Bone marrow (tissue), 2 donors: ENCODE data around the gene CD247.

ENCODE experiments used
- DNase-seq, 2 donors: peaks; one replicate each; lab custom pipeline; 2025; lab: John Stamatoyannopoulos, UW

The CD247 gene

DNA sequence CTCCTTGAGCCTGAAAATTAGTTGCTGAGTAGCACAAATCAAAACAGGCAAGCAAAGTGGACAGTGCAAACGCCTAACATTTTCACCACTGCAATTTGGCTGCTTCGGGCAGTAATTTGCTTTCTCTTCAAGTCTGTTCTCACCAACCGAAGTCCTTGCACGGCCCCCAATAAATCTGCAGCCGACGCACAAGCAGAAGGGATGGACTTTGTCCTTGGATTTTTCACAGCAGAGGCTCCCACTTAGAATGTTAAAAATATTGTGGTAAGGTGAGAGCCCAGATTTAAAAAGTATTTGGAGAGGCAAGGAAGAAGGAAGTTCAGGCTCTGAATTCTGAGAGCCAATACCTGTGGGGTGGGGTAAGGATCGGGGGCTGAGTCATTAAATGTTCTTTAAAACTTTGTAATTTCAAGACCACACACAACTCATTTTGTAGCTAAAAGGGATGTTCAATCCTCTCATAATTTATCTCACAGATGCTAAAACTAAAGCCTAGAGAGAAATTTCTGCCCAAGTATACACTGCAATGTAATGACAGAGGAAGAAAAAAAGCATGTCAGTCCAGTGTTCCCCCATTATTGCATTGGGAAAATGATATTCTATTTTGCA is 6.2 kb downstream of the CD247 start:
- no peak for DNase-seq

DNA sequence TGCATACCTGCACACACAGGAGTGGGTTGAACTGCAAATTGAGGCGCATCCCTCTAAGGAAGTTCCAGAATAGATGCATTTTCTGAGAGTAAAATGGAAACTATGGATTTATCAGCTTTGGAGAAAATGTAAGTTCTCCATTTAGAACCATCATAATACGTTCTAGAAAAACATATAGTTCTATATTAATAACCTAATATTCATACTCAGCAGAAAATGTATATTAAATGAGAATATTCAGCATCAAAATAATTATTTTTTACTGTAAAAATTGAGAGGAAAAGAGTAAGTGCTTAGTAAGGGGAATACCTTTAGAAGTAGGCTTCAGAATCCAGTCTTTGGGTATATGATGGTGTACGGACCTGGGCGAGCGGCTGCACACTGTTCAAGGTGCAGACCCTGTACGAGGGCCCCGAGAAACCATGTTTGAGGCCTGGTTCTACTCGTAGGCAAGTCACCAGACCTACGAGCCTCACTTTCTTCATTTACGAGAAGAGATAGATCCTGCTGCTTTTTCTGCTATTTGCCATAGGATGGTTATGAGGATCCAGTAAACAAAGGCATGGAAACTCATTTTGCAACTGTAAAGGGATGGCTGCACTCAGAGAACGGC is 6.8 kb downstream of the CD247 start:
- no peak for DNase-seq

DNA sequence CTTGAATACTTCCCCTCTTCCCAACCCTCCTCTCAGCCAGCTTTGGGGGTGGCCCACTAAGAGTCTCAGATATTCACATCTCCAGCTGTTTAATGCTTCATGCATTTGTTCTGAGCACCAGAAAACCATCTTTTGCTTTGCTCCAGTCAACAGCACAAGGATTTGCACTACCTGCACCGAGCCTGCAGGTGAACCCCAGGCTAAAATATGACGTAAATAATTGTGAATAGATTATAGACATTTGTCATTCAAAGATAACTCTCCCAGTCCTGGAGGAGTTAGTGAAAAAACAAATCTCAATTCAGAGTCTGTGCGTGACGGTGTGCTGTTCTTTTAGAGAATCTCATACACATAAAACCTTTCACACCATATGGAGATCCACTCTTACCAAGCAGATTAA is 7.4 kb downstream of the CD247 start:
- DNase-seq = no peak

DNA sequence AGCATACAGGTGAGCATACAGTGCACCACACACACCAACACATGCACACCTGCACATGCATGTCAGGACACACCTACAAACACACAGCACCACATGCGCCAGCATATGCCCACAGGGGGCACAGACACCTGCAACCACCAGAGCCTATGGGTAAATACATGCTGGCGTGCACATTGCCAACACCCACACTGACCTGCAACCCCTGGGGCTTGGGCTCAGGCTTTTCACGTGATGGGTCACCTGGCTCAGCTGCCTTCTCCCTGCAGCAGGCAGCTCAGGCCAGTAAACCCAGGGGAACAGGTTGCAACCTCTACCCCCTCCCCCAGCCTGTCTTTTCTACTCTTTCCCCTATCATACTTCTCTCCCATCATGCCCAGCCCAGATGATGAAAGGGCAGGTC is 8.1 kb downstream of the CD247 start:
- DNase-seq = no peak

DNA sequence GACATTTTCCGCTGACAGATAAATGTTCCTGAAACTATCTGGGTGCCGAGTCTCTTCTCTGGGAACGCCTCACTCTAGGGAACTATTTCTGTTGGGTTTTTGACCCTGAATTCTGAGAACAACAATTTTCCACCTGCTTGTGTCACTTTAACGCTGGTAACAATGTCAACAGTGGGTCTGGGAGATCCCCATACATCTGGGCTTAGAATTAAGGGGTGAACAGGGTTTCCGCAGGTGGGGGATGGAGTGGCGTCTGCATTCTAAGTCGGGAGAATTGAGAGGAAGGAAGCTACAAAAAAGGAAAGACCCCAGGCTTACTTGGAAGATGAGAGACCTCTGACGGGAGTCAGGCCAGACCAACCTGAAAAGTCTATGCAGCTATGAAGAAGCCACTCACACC is 8.7 kb downstream of the CD247 start:
- no peak for DNase-seq

DNA sequence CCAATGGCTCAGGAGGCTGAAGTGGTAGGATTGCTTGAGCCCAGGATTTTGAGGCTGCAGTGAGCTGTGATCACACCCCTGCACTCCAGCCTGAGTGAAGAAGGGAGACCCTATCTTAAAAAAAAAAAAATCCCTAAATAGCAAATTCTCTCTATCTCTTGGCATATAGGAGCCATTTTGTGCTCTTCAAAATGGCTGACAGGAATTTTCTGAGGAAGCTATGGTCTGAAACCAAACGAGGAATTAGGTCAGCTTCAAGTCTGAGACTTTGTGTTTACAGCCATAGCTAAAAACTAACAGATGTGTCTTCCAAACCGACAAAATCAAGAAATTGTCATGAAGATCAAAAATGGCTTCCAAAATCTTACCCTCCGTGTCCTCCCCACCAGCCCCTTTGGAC is 10.6 kb downstream of the CD247 start:
- no peak for DNase-seq

DNA sequence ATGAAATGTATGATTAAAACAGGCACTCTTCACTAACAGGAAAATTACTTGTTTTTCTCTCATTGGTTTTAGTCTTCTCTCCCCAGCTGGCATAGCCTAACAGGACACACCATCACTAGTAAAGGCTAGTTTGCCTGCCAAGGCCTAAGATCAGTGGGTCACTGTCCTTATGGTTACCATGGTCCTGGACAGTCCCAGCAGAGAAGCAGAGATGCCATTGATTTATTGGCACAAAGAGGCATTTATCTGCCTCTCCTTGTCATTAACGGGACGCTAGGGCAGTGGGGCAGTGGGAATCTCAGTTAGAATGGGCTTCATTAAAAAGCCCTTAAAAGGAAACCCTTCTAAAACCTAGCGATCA is 13.9 kb downstream of the CD247 start:
- no peak for DNase-seq

DNA sequence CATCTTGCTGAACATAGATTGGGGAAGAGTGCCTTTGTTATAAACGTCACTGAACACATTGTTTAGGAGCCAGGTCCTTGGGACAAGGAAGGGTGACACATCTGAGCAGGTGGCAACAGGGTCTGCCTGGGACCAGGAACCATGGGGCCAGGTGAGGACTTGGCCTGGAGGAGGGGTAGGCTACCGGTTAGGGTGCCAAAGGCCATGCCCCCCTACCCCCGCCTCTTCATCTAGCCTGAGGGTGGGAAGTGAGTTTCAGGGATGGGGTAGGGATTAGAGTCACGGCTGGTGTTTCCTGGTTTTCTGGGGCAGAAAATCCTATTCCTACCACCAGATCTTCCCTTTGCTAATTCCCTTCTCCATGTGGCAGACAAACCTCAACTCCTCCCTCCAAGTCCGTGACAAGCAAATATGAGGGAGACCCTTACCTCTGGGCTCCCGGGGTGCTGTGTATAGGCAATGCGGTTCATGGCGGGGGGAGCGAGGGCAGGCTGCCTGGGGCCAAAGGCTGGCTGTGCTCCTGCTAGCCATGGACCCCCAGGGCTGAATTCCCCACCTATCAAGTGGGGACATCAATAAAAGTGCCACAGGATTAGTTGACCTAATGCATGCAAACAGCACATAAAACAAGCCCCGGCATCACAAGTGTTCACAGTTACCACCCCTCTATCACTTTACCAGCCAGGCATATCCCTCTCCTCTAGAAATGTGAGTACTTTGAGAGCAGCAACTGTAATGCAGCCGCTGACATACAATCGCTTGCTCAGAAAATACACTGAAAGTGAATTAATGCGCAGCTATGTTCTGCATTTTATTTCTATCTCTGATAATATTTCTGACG is 14.5 kb downstream of the CD247 start:
- DNase-seq = no peak

DNA sequence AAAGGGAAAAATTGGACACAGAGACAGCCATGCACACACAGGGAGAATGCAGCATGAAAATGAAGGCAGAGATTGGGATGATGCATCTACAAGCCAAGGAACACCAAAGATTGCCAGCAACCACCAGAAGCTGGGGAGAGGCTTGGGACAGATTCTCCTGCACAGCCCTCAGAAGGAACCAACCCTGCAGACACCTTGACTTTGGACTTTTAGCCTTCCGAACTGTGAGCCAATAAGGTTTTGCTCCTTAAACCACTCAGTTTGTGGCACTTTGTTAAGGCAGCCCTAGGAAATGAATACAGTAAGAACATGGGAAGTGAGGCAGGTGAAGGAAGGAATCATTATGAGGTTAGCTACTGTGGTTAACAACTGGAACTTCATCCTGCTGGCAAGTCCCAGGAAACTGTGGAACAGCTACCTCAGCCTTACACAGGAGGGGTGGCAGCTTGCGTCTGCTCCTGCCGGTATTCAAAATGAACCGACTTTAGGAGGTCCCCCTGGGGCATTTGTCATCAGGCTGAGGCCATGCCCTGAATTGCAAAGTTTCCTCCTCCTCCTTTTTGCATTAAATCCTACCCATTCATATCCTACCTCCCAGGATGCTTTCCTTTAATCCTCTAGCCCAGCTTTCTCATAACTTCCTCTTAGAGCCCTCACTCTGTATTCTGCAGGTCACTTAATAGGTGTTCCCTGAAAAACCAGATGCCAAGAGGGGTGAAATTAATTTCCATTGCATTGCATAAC is 15.4 kb downstream of the CD247 start:
- no peak for DNase-seq

DNA sequence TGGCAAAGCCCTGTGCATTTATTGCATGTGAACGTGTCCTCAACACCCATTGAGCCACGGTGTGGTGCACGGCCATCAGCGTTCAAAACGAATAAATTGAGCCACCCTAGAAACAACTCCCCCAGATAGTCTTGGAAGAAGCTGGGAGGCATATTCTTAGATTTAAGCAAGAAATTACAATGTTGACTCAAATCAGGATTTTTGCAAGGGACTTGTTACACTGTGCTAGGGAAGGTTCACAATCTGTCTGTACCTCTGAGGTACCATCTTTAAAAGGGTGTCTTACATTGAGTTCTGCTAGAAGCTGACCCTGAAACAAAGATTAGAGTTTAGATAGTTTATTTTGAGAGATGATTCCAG is 16.2 kb downstream of the CD247 start:
- DNase-seq = no peak

DNA sequence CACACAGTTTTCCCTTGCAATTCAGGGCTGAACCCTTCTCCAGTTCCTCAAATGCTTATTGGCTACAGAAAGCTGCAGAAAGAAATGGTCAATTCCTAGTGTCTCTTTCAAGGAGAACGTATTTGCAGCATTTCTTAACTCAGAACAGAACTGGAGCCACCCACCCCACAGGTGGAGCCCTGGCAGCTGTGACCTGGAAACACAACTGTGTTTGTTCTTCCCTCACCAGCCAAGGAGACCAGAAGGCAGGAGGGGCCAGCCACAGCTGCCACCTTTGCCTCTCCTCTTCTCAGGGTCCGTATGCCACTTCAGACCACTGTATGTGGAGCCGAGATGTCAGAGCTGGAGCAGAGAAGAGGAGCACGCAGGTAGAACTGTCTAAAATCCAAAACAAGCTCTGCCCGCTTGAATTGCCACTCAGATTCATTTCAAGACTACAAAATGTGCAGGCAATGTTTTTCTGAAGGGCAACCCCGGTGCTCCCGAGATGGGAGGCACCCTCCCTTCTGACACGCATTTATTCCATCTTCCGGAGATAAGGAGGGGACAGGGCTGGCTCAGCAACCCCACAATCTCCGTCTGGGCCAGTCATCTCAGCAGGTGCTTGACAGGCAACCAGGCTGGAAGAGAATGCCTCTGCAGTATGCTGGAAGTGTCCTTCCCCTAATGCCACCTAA is 16.7 kb downstream of the CD247 start:
- DNase-seq = no peak

DNA sequence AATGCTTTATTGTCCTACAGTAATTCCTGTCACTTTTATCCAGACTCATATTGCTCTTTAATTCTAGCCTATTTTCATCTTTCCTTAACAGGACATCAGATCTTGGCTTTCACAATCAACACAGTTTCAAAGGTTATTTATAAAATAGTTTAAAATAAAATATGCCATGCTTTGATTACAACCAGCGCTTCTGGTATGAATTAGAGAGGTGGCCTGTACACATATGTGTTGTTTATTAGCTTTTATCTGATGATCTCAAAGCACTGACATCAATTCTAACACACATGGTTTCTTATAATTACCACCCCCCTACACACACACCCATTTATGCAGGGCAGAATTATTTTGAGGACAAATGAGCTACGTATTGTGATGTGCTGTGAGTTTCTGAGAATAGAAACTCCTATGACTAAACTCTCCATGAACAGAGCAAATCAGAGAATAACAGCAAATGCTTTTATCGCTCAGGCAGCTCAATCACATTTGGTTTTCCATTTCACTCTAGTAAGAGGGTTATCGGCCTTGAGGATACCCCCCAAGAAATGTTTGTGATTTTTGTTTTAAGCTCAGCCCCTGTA is 18.0 kb downstream of the CD247 start:
- no peak for DNase-seq

DNA sequence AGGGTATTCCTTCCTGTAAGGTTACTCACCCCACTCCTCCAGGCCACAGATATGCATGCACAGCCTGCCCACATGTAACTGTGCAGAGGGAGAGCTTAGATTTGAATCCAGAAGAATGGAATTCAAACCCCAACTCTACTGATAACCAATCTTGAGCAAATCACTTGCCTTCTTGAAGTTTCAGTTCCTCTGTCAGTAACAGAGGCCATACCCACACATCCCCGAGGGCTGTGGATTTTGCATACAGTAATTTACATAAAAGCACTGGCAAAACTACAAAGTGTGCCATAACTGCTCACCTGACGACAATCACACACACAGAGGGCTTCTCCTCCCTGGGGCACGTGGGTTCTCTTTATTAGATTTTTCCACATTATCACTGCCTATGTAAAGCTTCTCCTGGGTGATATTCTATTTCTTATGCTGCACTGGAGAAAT is 18.6 kb downstream of the CD247 start:
- DNase-seq = no peak

DNA sequence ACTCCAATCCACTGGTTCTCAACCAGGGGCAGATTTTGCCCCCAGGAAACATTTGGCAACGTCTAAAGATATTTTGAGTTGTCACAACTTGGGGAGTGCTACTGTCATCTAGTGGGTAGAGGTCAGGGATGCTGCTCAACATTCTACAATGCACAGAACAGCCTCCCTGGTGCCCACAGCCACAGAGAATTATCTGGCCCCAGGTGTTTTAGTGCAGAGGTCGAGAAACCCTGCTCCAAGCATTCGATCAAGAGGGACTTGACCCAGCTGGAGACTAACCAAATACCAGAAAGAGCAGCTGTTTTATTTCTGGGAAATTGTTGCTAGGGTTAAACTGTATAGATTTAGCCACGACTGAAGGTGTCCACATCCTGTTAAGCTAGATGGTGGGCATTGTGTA is 19.2 kb downstream of the CD247 start:
- no peak for DNase-seq

DNA sequence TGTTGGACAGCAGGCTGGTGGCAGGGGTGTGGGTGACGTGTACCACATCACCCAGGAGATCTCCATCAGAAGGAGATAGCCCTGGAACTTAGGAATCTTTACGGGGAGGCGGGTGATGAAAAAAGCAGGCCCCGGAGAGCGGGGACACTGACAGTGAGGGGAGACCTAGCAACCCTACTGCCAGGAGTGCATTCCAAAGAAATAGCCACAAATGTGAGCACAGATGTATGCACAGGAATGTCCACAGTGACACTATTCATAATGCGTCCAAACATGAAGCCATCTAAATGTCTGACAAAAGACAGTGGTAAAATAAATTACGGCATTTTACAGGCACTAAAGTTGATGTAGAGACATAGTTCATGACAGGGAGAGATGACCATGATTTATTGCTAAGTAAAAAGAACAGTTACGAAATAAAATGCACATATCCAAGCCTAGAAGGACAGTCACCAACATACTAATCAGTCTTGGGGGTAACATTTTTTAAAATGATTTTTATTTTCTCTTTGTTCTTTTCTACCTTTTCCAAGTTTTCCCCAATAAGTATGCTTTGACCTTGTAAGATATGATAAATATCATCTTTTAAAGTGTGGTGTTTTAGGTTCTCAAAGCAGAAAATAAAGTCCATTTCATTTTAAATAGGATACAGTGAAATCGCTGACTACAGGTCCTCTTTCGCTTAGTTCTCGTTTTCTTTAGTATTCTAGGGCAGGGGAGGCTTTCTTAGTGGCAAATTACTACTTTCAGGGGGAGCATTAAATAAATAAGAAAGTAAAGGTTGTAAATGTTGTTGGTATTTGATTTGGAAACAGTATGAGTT is 21.3 kb downstream of the CD247 start:
- no peak for DNase-seq

DNA sequence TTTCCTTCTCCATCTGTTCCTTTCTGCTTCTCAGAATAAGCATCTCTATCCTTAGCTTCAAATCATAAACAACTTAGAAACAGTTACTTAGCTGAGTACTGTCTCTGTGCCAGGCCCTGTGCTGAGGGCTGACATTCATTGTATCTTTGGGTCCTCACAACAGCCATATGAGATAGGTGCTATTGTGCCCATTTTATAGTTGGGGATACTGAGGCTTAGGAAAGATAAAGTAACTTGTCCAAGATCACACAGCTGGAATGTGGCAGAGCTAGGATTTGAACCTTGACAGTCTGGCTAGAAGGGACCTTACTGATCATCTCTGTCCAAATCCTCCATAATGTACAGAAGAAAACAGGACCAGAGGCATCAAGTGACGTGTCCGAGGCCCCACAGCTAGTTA is 25.0 kb downstream of the CD247 start:
- DNase-seq = no peak

DNA sequence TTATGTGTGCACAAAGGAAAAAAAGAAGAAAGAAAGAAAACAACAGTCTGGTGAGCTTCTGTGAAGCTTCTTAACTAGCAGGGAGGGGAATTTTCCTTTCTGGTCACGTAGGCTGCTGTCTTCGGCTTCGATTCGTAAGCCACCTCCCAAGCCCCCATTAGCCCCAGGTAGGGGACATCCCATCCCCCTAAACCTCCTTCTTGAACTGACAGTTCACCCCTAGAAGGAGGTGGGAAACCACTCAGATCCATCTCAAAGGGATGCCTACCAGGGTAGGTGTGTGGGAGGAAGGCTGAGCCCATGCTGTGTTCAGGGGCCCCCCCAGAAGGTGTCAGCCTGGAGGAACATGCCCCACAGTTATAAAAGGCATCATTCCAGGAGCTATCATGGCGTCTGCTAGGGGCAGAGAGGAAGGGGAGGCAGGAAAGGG is 25.8 kb downstream of the CD247 start:
- no peak for DNase-seq

DNA sequence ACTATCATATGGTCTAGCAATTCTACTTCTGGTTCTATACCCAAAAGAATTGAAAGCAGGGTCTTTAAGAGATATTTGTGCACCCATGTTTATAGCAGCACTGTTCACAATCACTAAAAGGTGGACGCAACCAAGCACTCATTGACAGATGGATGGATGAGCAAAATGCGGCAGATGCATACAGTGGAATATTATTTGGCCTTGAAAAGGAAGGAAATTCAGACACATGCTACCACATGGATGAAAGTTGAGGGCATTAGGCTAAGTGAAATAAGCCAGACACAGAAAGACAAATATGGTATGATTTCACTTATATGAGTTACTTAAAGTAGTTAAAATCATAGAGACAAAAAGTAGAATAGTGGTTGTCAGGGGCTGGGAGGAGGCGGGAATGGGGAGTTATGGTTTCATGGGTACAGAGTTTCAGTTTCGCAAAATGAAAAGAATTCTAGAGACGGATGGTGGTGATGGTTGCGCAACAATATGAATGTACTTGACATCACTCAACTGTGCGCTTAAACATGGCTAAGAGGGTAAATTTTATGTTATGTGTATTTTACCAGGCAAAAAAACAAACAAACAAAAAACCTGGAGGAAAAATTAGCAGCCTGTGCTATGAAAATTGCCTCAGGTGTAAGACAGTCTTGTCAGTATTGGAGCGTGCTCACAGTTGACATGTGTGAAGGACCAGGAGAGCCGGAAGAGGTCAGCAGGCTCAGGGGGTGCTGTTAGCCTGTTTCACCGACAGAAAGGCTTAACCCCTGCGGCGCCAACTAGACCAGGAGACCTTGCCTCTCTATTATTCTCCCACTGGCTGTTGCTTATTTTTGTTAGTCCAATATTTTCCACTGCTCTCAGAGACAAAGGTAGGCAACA is 26.5 kb downstream of the CD247 start:
- DNase-seq = no peak

DNA sequence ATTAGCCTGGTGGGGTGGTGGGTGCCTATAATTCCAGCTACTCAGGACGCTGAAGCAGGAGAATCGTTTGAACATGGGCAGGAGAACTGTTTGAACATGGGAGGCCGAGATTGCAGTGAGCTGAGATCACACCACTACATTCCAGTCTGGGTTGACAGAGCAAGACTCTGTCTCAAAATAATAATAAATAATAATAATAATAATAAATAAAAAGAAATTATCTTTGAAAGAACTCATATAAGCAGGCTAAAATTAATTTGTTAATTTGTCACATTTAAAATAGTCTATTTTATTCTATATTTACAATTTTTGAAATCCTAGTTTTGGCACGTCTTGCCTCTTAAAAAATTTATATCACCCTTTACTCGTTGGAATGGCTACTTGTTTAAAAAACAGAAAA is 27.6 kb downstream of the CD247 start:
- DNase-seq = no peak
